GM19240 (cell line): ENCODE measurements around the gene ENTPD8.
"Not testable (repeated sequence)": the region's sequence is repeated elsewhere in the genome, so short reads cannot be mapped to it uniquely, and the experiment has no call there.

Experiments
- DNase-seq: peaks from one replicate; pipeline ENCODE4 v3.0.0; 2011; ENCODE audit warnings: low spot score; ENCODE audit not compliant: insufficient read length

Gene ENTPD8

DNA sequence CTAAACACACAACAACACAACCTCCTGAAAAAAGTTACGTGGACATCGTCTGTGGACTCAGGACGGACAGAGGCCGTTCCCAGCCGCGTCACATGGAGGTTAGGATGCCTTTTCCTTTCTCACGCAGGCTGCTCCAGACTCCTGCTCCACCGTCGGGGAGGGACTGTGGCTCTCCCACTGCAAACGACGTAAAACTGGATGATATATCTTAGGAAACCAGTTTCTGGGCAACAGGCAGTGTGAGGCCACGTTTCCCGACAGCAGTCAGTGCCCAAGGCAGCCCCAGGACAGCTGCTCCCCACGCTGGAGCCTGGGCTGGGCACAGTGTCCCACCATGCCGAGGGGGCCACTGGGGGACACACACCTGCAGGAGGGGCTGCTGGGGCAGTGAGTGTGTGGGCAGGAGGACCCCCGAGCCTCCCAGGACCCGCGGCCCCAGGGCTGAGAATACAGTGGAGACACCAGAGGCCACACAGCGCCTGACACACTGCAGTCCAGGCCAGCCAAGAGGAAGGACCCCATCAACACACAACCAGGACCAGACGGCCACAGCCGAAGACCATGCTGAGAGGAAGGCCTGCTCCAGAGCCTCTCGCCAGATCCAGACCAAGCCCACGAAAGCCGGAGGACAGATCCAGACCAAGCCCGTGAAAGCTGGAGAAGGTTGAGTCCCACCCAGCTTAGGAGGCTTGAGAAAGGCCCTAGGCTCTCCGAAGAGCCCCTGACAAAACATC, 44.4 kb downstream of the ENTPD8 start:
- DNase-seq, result no peak

DNA sequence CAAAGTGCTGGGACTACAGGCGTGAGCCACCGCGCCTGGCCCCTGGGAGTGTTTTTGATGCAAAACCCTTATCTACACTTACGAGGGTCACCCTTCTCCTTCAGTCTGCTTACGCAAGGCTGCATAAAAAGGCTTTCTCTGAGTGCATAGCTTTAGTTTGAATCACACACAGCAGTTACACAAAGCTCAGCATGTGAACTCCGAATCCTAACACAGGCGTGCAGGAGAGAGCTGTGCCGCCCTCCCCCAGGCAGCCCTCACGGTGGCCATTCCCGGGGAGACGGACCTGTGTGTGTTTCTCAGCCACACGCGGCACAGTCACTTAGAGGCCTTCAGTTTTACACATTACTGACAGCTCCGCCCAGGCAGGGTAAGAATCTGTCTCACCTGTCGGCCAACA, 44.9 kb downstream of the ENTPD8 start:
- no peak for DNase-seq

GRCh38 chr9:137395666-137396010, 45.5 kb downstream of the ENTPD8 start:
- no peak for DNase-seq

DNA sequence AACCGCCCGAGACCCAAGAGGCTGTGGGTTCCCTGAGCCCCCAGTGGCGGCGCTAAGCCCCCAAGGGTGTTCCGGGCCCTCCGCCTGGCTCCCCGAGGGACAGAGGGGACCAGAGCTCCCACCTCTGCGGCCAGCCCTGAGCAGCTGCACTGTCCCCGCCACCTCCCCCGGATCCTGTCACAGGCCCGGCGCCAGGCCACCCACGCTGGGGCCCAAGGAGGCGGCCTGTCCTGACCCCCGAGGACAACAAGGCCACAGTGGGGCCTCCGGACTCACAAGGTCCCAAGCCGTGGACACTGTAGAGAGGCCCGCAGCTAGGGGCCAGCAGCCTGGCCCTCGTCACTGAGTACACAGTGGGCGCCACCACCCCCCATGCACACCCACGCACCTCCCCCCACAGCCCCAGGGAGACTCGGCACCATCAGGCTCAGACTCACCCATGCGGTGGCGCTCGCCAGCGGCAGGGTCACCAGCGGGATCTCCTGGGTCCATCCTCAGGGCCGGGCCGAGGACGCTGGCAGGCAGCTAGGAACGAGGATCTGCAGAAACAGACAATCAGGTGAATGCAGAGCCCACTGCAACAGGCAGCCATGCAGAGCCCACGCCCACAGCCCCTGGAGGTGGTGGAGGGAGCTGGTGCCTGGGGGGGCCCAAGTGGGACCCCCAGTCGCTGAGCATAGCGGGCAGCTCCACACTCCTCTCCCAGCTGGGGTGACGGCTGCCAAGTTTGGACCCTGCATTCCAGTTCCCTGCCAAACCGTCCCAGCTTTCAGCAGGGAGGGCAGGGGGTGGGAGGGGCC, 46.1 kb downstream of the ENTPD8 start:
- DNase-seq, result no peak

DNA sequence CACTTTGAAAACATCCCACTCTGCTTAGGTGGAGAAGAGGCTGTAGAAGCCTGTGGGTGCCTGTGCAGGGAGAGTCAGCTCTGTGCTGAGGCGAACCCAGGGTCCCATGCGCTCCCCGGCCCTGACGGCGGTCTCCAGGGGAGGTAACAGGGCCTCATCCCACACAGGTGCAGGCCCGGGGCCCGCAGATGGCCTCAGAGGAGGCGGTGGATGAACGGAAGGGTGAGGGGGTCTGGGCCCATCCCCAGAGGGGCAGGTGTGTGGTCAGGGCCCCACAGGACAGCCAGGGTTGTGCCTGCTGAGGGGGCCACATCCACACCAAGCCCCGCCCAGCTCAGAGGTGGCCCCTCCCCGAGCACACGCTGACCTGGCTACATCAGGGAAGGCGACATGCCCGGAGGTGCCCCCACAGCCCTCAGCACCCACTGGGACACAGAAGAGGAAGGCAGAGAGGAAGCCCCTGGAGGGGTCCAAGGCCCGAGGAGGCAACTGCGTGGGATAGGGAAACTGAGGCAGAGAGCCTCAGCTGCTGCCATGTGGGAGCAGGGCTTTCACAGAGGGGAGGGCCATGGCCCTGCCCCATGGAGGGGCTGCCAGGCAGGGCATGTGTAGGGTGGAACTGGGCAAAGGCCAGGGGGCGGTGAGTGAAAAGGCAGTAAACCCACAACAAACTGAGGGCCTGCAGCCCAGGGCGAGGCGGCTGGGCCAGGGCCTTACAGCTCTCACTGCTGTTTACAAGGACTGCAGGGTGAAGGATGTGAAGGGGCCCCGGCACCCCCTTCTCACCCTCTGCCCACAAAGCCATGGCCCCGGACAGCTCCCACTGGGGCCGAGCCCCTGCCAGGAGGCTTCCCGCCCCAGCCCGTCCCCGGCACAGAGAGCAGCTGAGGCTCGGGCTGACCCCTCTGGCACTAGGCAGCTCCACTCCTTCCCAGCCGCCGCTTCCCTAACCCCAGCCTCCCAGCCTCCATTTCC, 47.7 kb downstream of the ENTPD8 start:
- no peak for DNase-seq

DNA sequence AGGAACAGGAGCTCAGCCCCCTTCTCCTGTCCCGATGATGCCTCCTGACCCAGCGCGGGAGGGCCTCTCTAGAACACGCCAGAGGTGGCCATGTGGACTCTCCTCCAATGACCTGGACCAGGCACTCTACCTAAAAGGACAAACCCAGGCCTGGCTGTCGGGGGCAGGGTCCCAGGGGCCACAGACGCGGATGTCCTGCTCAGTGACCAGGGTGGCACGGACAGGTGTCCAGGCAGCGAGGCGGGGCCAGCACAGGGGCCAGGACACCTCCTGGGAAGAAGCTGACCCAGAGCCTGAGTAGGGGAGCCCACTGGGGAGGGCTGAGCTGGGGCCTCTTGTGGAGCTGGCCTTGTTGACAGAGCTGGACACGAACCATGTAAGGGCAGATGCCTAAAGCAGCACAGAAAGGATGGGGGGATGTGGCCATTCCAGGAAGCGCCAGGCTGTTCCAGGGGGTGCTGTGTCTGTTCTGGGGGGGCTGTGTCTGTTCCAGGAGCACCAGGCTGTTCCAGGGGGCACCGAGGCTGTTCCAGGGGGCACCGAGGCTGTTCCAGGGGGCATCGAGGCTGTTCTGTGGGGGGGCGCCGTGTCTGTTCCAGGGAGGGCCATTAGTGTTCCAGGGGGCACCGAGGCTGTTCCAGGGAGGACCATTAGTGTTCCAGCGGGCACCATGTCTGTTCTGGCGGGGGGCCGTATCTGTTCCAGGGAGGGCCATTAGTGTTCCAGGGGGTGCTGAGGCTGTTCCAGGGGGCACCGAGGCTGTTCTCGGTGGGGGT, 48.7 kb downstream of the ENTPD8 start:
- DNase-seq, result no peak

DNA sequence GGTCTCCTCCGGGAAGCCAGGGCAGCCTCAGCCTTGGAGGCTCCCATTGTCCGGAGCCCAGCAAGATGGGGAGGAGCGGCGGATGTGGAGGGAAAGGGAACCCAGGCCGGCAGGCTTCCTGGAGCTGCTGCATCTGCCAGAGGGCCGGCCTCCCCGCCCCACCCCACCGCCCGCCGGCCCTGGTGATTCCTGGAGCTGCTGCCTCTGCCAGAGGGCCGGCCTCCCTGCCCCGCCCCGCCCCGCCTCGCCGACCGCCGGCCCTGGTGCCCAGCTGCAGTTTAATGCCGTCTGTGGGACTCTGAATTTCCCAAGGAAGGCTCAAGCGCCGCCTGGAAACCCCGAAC, 49.8 kb downstream of the ENTPD8 start:
- DNase-seq, result no peak

DNA sequence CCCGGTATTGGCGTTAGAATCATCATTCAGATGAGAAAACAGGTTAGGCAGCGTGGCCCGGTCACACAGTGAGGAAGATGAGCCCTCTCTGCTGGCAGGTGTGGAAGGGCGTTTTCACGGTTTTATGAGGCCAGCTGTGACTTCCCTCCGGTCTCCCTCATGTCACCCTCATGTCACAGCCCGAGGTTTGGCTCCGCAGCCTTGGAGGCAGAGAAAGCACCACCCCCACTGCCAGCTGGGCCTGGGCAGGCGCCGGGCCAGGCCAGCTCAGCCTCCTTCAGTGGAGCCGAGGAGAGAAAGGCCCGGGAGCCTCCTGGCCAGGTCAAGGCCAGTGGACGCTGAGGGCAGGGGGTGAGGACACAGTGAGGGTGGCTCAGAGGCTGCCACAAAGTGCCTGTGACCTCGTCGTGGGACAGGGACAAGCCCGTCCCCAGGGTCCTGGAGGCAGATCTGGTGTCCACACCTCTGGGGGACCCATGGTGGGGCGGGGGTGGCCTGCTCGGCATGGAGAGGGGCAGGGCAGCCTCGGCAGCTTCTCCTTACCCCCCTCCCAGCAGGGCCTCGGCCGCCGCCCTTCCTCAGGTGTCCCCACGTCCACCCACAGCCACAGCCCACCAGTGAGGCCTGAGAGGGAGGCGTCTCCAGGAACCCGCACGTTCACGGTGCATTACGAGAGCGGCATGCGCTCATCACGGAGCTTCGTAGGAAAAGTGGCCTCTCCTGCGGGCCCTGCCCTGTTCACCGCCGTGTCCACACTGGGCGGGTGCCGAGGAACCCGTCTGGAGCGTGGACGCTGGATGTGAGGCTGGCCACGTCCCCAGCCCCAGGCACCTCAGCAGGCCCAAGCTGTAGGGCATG, 50.4 kb downstream of the ENTPD8 start:
- no peak for DNase-seq

DNA sequence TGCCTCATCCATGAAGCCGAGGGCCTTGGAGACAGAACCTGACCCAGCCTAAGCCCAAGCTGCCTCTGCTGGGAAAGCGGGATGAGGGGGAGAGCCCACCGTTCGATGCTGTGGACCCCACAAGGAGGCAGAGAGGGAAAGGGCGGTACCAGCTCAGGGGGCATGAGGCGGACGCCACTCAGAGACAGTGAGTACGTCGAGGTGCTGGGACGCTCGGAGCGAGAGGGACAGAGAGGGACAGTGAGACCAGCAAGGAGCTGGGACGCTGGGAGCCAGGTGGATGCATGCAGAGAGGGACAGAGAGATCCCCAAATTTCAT, 51.8 kb downstream of the ENTPD8 start:
- no peak for DNase-seq

GRCh38 chr9:137388589-137389427, 52.3 kb downstream of the ENTPD8 start:
- no peak for DNase-seq

DNA sequence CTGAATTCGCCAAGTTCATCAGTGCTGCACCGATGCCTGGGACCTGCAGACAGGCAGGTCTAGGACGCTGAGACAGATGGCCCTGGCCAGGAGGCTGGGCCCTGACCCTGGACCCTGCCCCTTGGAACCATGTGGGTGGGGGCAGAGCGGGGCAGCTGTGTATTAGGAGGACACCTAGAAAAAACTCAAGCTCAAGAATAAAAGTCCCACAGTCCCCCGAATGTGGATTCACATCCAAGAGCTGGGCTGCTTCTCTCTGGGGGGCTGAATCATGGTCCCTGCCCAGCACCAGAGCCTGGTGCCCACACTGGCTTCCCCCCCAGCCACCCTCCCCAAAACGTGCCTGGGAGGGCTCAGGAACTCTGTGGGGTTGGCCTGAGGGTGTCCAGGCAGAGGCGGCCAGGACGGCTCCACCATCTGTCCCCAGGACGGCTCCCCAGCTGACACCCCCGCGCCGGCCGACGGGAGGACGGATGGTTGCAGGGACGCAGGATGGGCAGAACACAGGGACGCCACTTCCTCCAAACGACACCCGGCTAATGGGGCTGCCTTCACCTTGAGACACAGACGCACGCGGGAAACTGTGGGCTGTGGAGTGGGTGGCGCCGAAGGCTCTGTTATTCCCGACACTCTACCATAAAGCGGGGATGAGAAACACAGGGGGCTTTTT, 53.1 kb downstream of the ENTPD8 start:
- no peak for DNase-seq

- no peak for DNase-seq
Measured at GRCh38 chr9:137387114-137387890, 53.9 kb downstream of the ENTPD8 start.

DNA sequence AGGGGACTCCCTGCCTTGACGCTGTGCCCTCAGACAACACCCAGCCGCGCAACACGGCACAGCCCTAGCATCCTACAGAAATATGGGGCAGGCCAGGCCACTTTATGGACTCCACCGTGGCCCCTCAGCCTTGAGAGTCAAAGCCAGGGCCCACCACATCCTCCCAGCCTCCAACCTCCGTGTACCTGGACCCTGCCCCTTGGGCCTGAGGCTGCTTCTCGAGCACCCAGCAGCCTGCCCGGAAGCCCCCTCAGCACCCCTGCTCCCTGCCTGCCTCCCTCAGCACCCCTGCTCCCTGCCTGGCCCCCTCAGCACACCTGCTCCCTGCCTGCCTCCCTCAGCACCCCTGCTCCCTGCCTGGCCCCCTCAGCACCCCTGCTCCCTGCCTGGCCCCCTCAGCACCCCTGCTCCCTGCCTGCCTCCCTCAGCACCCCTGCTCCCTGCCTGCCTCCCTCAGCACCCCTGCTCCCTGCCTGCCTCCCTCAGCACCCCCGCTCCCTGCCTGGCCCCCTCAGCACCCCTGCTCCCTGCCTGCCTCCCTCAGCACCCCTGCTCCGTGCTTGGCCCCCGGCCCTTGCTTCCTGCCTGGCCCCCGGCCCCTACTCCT, 54.5 kb downstream of the ENTPD8 start:
- DNase-seq, result not testable (repeated sequence)

GRCh38 chr9:137385061-137385655, 56.0 kb downstream of the ENTPD8 start:
- DNase-seq, result no peak
